ENCODE results near the gene GRID2.

GRID2 gene

GRCh38 chr4:92461732-92462131 lies 158.0 kb downstream of the GRID2 start:
- no peak for TF ChIP-seq CTCF (IDR thresholded peaks at IDR 0.05; ENCODE audit: low read depth, low read length)
- no peak for DNase-seq (ENCODE audit: extremely low read depth, low read depth)

- no peak for TF ChIP-seq CTCF (IDR thresholded peaks at IDR 0.05; ENCODE audit: low read depth, low read length)
- no peak for DNase-seq (ENCODE audit: extremely low read depth, low read depth)
Observed at GRCh38 chr4:92477298-92477697, 173.5 kb downstream of the GRID2 start.

- DNase-seq (ENCODE audit: extremely low read depth, low read depth), result no peak
- TF ChIP-seq CTCF (IDR thresholded peaks at IDR 0.05; ENCODE audit: low read depth, low read length), result no peak
Observed at GRCh38 chr4:92483341-92483740, 179.6 kb downstream of the GRID2 start.

GRCh38 chr4:92488496-92488895 lies 184.7 kb downstream of the GRID2 start:
- DNase-seq (ENCODE audit: extremely low read depth, low read depth), result no peak
- TF ChIP-seq CTCF (IDR thresholded peaks at IDR 0.05; ENCODE audit: low read depth, low read length), result no peak

GRCh38 chr4:92497141-92497540 lies 193.4 kb downstream of the GRID2 start:
- TF ChIP-seq CTCF (IDR thresholded peaks at IDR 0.05; ENCODE audit: low read depth, low read length), result no peak
- no peak for DNase-seq (ENCODE audit: extremely low read depth, low read depth)

- TF ChIP-seq CTCF (IDR thresholded peaks at IDR 0.05; ENCODE audit: low read depth, low read length), result no peak
- no peak for DNase-seq (ENCODE audit: extremely low read depth, low read depth)
Observed at GRCh38 chr4:92501456-92501855, 197.7 kb downstream of the GRID2 start.

GRCh38 chr4:92506933-92507332 lies 203.2 kb downstream of the GRID2 start:
- TF ChIP-seq CTCF (IDR thresholded peaks at IDR 0.05; ENCODE audit: low read depth, low read length), result no peak
- no peak for DNase-seq (ENCODE audit: extremely low read depth, low read depth)

All from AG09319 (cell line).